ENCODE measurements around the gene PDCD5. TPM values are rescaled to one million over a fixed set of nuclear protein-coding genes. Genes with fewer than 3 reads are reported as not detected.
"Not testable (repeated sequence)": the region's sequence is repeated elsewhere in the genome, so short reads cannot be mapped to it uniquely, and the experiment has no call there.

Gene PDCD5
- total RNA-seq, 1 experiment from 2014 or later: 239 TPM

DNA sequence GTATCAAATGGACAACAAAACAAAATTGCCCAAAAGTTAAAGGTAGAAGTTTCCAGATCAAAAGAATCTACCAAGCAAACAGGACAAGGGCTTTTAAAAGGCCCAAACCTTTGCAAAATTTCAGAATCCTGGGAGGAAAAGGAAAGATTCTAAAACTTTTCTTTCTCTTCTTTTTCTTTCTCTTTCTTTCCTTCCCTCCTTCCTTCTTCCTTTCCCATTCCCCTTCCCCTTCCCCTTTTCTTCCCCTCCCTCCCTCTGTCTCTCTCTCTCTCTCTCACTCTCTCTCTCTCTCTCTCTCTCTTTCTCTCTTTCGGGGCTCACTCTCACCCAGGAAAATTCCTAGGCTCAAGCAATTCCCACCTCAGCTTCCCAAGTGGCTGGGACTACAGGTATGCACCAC, 4.2 kb upstream of the PDCD5 start:
- no peak for DNase-seq (ENCODE audit: low read depth)

DNA sequence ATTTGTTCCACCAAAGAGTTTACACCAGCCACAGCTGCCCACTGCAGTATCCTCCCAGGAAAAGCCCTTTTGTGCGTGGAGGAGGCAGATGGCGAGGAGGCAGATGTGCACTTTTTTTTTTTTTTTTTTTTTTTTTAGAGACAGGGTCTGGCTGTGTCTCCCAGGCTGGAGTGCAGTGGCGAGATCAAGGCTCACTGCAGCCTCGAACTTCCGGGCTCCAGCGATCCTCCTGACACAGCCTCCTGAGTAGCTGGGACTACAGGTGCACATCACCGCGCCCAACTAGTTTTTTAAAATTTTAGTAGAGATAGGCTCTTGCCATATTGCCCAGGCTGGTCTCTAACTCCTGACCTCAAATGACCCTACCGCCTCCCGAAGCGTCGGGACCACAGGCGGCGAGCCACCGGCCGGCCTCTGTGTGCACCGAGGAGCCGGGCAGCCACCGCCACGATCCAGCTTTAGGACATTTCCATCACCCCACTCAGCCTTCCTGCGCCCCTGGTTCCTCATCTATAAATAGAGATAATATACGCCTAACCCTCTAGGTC, 563 bp upstream of the PDCD5 start:
- peak; percentile 4 for DNase-seq (ENCODE audit: low read depth)

DNA sequence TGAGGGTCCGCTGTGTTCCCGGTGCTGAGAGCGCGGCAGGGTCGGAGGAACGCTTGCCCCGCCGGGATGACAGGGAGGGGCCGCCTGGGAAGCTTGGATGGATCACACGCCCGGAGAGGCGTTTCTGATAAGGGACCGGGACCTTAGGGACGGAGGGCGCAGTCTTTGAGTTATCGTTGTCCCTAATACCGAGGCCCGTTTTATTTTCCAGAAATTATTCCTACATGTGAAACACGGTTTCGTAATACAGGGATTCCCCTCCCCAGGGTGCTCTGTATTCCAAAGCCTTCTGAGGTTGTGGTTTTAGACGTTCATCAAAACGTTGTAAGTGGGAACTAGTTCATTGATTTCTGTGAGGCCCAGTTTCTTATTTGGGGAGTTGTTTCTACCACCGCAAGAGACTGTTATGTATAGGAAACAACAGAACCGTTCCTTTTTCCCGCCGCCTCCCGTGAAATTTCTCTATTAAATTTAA, 752 bp downstream of the PDCD5 start:
- peak; percentile 21 for DNase-seq (ENCODE audit: low read depth)

DNA sequence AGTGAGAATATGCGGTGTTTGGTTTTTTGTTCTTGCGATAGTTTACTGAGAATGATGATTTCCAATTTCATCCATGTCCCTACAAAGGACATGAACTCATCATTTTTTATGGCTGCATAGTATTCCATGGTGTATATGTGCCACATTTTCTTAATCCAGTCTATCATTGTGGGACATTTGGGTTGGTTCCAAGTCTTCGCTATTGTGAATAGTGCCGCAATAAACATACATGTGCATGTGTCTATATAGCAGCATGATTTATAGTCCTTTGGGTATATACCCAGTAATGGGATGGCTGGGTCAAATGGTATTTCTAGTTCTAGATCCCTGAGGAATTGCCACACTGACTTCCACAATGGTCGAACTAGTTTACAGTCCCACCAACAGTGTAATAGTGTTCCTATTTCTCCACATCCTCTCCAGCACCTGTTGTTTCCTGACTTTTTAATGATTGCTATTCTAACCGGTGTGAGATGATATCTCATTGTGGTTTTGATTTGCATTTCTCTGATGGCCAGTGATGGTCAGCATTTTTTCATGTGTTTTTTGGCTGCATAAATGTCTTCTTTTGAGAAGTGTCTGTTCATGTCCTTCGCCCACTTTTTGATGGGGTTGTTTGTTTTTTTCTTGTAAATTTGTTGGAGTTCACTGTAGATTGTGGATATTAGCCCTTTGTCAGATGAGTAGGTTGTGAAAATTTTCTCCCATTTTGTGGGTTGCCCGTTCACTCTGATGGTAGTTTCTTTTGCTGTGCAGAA, 6.9 kb downstream of the PDCD5 start:
- DNase-seq (ENCODE audit: low read depth): not testable (repeated sequence)

DNA sequence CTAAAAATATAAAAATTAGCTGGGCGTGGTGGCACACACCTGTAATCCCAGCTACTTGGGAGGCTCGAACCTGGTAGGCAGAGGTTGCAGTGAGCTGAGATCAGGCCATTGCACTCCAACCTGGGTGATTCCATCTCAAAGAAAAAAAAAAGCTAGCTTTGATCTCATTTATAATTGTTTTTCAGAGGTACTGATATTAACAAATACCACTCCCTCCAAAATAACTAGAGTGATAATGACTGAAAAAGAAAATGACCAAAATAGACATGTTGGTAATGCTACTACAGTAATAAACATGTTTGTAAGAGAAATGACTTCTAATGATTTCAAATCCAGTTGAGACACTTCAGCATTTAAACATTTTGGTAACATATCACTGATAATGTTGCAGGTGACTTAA, 13.0 kb downstream of the PDCD5 start:
- no peak for DNase-seq (ENCODE audit: low read depth)

DNA sequence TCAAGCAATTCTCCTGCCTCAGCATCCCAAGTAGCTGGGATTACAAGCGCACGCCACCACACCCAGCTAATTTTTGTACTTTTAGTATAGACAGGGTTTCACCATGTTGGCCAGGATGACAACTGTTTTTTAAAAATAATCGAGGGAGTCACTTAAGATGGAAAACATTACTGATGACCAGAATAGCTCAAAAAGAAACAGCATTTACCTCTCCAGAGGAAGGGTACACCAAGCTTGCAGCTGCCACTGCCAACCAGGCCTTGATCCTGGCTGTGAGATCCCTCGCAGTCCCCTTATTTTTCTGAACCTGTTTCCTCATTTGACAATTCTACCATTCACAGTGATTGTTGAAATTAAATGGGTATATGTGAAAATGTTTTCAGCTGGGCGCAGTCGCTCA, 14.5 kb downstream of the PDCD5 start:
- no peak for DNase-seq (ENCODE audit: low read depth)

DNA sequence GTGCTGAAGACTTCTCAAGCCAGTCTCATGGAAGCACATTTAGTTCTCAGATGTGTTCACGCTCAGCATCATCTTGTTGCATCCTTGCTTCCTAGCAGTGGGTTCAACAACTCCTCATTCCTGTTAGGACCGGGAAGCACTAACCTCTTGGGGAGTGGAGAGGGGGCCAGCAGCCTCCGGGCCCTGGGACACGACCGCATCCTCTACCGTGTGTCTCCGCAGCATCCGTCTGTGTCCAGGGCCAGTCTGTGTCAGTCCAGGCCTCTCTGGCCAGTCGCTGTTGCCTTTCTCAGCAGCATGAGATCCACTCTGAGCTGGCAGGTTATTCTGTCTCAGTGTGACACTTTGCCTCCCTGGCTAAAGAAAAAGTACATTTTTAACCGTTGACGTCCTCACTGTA, 17.0 kb downstream of the PDCD5 start:
- no peak for DNase-seq (ENCODE audit: low read depth)

DNA sequence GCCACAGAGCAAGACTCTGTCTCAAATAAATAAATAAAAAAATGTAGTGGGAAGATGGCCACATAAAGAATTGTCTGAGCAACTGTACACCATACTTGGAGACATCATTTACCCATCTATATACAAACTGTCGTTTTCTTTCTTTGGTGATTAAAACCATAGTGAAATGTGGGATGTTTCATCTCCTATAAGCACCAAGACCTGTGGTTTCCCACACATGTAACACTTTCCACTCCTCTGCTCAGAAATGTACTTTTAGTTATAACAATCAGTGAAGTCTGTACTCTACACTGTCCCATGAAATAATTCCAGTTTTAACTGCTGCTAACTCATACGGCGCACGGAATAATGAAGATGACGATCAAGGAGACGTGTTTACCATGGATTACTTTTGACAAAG, 18.3 kb downstream of the PDCD5 start:
- DNase-seq (ENCODE audit: low read depth): no peak

DNA sequence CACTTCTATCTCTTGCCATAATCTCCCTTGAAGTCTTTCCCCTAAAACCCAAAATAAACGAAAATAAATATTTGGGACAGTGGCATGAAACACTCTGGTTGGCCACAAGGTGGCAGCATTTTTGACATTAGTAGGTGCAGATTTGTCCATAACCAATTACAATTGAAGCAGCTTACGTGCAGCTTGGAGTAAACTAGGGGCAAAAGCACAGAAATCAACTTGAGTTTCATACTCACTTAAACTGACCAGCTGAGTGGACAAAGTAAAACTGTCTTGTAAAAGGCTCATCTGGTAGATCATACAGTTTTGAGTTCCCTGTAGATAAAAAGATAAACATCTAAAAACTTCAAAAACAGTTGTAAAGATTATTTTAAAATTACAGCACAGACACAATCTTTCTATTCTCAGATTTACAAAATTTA, 18.8 kb downstream of the PDCD5 start:
- DNase-seq (ENCODE audit: low read depth): no peak

DNA sequence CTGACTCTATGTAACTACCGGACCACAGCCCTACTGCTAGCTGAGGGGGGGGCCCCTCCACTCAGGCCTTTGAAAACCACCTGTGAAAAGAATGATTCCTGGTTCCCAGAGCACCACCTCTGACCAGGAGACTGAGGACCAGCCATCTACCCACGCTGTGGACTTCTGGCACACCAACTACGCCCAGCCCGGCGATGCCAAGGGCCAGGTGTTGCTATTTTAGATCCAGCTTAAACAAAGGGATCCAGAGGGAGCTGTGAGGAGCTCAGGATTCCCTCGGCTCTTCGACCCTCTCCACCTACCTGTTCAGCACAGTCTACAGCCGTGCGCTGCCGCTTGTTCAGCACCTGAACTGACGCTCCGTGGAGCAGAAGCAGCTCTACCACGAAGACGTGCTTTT, 23.0 kb downstream of the PDCD5 start:
- no peak for DNase-seq (ENCODE audit: low read depth)

DNA sequence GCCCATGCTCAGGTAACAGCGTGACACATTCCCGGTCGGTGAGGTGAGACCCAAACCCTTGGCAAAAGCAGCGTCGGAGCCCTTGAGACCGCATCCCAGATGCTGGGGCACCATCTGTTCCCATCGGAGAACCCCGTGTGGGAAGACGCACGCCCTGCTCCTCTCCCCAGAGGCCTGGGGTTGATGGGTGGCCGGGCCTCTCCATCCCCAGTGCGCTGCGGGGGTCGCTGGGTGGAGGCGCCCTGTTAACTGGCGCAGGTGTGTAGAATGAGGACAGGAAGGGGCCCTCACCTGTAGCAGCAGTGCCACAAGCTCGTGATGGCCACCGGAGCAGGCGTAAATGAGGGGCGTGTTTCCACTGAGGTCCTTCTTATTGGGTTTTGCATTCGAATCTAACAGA, 24.6 kb downstream of the PDCD5 start:
- no peak for DNase-seq (ENCODE audit: low read depth)

DNA sequence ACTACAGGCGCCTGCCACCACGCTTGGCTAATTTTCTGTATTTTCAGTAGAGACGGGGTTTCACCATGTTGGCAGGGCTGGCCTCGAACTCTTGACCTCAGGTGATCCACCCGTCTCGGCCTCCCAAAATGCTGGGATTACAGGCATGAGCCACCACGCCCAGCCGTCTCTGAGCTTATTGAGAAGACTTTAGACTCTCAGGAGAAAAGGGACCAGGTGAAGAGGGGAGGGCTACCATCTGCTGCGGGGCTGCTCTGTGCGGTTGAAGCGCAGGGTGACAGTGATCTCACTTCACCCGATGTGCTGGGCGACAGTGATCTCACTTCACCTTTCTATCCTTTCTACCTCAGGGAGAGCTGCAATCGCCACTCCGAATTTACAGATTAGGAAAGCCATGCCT, 25.3 kb downstream of the PDCD5 start:
- DNase-seq (ENCODE audit: low read depth): no peak

DNA sequence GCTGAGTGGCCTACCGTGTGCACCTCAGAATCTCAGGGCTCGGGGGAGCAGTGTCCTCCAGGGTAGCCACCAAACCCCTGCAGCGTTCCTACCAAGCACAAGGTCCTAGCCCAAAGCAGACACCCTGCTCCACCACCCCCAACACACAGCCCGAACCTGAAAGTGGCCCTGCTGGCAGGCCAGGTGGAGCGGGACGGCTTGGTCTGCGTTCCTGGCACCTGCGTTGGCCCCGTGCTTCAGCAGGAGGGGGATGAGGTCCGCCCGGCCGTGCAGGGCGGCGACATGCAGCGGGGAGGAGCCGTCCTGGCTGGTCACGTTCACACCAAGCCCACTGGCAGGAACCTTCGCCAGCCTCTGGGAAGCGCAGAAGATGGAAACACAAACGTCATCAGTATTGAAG, 26.5 kb downstream of the PDCD5 start:
- no peak for DNase-seq (ENCODE audit: low read depth)

DNA sequence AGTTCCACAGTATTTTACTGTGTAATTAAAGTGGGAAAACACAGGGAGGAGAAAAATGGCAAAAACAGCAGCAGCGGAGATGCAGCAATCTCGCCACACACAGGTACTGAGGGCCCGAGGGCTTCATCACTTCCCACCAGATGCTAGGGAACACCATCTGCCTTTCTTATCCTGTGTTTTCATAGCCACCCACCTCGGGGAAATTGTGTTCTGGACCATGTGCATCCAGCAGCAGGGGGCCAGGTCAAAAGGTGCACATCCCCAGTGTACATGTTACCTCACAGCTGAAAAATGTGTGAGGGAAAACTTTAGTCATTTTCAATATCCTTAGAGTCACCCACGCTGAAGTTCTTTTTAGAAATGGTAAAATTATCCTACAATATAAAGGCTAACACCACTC, 30.2 kb downstream of the PDCD5 start:
- no peak for DNase-seq (ENCODE audit: low read depth)

DNA sequence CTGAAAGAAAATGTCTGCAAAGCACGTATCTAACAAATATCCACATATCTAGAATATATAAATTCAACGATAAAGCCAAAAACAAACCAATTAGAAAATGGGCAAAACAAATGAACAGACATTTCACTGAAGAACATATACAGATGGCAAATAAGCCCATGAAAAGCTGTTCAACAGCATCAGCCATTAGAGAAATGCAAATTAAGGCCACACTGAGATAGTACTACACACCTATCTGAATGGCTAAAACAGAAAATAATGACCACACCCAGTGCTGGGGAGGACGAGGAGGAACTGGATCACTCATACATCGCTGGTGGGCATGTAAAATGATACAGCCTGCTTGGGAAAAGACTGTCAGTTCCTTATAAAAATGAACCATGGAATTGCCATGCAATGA, 32.0 kb downstream of the PDCD5 start:
- no peak for DNase-seq (ENCODE audit: low read depth)

DNA sequence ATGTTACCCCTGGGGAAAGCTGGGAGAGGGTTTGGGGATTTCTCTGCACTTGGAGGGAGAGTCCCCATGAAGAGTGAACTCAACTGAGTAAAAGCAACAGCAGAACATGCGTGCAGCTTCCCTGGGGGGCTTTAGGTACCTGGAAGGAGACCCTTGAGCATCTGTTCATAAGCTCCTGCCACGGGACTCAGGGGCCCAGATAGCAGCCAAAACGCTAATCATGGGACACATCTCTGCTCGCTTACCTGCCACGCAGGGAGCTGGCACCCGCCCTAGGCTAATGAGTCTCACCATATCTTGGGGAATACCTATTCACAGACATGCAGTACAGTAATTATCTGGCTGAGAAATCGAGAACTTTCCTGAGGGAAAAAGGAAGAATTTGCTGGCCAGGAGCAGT, 33.9 kb downstream of the PDCD5 start:
- DNase-seq (ENCODE audit: low read depth): no peak

DNA sequence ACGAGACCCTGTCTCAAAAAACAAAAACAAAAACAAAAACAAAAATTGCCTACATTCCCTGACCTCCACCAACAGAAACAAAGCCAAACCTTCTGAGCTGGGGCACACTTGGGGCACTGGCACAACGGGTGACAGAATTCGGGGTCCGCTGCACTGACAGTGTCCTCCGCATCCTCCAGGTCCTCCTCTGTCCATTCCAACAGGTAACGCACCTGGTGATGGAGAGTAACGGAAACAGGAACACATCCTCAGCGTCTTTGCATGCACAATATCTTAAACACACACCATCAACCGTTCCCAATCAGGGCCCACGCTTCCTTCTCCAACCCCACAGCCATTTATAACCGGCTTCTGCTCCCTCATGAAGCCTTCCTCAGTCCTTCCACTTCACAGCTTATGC, 34.6 kb downstream of the PDCD5 start:
- no peak for DNase-seq (ENCODE audit: low read depth)

DNA sequence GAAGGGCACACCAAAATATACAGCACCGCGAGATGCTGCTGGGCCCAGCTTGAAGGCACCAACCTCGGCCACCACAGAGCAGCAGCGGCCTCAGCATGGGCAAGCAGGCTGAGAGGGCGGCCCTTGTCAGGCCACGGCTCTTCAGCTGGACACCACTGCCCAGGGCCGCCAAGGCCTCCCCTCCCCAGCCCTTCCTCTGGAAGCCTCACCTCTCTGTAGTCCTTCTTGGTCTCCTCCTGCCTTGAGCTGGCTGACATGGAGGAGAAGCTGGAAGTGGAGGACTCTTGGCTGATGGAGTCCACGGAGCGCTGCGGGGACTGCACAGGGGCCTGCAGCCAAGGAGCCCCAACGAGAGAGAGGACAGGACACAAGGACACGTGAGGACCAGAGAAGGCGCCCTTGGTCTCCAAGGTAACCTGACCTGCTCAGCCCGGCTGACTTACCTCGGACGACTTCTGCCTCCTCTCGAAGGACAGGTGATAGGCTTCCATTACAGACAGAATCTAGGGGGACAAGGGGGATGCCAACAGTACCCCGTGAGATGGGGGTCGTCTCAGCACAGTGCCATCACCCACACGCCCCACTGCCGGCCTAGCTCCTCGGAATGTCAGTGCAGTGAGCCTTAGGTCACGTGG, 38.2 kb downstream of the PDCD5 start:
- no peak for DNase-seq (ENCODE audit: low read depth)

DNA sequence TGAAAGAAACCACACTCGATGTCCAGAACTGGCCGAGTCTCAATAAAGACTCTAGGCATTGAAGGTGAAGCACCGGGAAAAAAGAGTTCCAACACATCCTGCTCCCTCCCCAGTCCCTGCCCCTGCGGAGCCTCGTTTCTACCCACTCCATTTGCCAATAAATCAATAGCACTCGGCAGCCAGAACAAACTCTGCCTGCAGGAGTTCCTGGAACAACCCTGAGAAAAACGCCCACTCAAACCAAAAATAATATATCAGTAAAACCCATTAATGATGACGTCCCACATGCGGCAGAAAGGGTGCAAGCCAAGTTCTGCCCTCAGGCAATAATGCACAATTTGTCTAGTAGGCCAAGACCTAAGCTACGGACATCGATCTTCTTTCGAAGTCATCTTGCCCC, 41.0 kb downstream of the PDCD5 start:
- DNase-seq (ENCODE audit: low read depth): no peak

DNA sequence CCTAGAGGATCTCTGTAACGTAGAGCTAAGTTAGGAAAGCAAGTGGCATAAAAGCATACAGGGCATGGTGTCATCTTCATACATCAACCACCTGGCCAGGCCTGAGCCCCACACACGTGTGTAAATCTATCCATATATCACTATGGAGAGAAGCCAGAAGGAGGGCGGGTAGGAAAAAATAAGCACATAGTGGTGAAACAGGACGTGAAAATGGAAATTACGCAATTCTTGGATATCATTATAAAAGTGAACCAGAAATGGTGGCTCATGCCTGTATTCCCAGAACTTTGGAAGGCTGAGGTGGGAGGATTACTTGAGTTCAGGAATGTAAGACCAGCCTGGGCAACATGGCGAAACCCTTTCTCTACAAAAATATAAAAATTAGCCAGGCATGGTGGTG, 43.4 kb downstream of the PDCD5 start:
- DNase-seq (ENCODE audit: low read depth): no peak

DNA sequence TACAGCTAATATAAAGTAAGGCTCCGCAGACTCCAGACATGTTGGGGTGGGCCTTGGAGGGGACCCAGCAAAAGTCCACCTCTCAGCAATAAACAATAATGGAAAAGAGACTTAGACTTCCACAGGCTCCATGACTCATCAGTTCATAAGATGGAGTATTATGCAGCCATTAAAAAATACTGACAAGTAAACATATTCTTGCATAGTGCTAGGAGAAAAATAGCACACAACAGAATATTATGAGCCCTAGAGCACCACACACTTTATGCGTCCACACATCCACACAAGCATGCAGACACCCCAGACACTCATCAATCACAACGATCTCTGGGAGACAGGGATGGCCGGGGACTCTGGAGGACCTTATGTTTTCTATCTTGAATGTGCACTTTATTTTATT, 46.0 kb downstream of the PDCD5 start:
- DNase-seq (ENCODE audit: low read depth): no peak

DNA sequence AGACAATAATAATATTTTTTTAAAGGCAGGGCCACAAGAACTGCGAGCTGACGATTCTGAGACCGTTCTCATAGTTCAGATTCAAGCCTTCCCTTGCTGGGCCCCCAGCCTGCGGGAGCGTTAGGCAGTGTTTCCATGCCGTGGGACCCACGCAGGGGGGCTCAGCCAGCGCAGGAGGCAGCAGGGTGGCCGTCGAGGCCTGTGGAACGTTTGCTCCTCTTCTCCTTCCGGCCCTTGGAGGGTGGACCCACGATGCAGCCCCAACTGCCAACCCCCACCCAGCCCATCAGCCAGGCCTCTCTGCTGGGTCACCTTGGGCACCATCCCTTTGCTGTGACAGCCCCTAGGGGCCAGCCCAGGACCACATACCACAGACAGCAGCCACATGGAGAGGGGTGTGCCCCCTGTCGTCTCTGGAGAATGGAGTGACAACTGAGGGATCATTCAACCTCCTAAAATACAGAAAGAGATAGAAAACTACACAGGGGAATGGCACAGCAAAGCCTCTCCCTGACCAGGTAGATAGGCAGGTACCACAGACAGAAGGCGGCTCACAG, 46.8 kb downstream of the PDCD5 start:
- DNase-seq (ENCODE audit: low read depth): no peak

DNA sequence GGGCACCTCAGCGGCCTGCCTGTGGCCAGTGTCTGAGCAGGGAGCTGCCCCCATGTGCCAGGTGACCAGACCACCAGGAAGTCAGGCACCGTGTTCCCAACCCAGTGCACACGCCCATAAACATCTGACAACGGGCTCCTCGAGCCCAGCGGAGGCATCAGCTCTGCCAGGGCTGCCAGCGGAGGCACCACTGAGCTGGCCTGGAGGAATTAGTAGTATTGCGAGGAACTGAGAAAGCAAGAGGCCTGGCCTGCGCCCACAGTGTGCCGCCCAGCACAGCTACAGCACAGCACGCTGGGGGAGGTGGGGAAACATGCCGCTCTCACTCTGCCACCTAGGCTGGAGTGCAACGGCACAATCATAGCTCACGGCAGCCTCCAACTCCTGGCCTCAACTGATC, 49.3 kb downstream of the PDCD5 start:
- DNase-seq (ENCODE audit: low read depth): no peak
